ENCODE data around the gene TP53I11. TPM values are rescaled to one million over a fixed set of nuclear protein-coding genes. Genes with fewer than 3 reads are reported as not detected.

The TP53I11 gene, protein sequence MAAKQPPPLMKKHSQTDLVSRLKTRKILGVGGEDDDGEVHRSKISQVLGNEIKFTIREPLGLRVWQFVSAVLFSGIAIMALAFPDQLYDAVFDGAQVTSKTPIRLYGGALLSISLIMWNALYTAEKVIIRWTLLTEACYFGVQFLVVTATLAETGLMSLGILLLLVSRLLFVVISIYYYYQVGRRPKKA
- 10 to 100 TPM; 88.9 to 95.5 TPM for total RNA-seq
- polyA plus RNA-seq (ENCODE audit: insufficient read length in 6 of 6), result 10 to 100 TPM; 45.7 to 64.0 (median 53.9) TPM
- long read RNA-seq, donor 1, transcript TP53I11-208 (7 exons, 2,647 nt), result major isoform, 14 of 16 reads
- long read RNA-seq, donor 1, partial matches to known transcripts, result 0 of 16 reads
- long read RNA-seq, donor 1, other reads (novel, unspliced or antisense), result 0 of 16 reads
- long read RNA-seq, donor 2, transcript TP53I11-208 (7 exons, 2,647 nt), result major isoform, 7 of 10 reads
- long read RNA-seq, donor 2, partial matches to known transcripts, result 0 of 10 reads
- long read RNA-seq, donor 2, other reads (novel, unspliced or antisense), result 0 of 10 reads
- long read RNA-seq, donor 3, partial matches to known transcripts, result 27 of 30 reads
- long read RNA-seq, donor 3, other reads (novel, unspliced or antisense), result 0 of 30 reads
- long read RNA-seq, donor 4, transcript TP53I11-208 (7 exons, 2,647 nt), result major isoform, 6 of 26 reads
- long read RNA-seq, donor 4, partial matches to known transcripts, result 3 of 26 reads
- long read RNA-seq, donor 4, other reads (novel, unspliced or antisense), result 17 of 26 reads
- long read RNA-seq, donor 5, transcript TP53I11-208 (7 exons, 2,647 nt), result major isoform, 9 of 10 reads
- long read RNA-seq, donor 5, partial matches to known transcripts, result 0 of 10 reads
- long read RNA-seq, donor 5, other reads (novel, unspliced or antisense), result 0 of 10 reads
- long read RNA-seq, donor 6, transcript TP53I11-208 (7 exons, 2,647 nt), result major isoform, 8 of 9 reads
- long read RNA-seq, donor 6, partial matches to known transcripts, result 0 of 9 reads
- long read RNA-seq, donor 6, other reads (novel, unspliced or antisense), result 0 of 9 reads
- long read RNA-seq, donor 7, partial matches to known transcripts, result 0 of 2 reads
- long read RNA-seq, donor 7, other reads (novel, unspliced or antisense), result 0 of 2 reads
- long read RNA-seq, donor 8, transcript TP53I11-208 (7 exons, 2,647 nt), result major isoform, 10 of 12 reads
- long read RNA-seq, donor 8, partial matches to known transcripts, result 0 of 12 reads
- long read RNA-seq, donor 8, other reads (novel, unspliced or antisense), result 0 of 12 reads
- long read RNA-seq, donor 9, result 0 reads
- long read RNA-seq, donor 10, transcript TP53I11-208 (7 exons, 2,647 nt), result major isoform, 5 of 22 reads
- long read RNA-seq, donor 10, partial matches to known transcripts, result 5 of 22 reads
- long read RNA-seq, donor 10, other reads (novel, unspliced or antisense), result 10 of 22 reads
- long read RNA-seq, donor 11, transcript TP53I11-208 (7 exons, 2,647 nt), result major isoform, 5 of 7 reads
- long read RNA-seq, donor 11, partial matches to known transcripts, result 0 of 7 reads
- long read RNA-seq, donor 11, other reads (novel, unspliced or antisense), result 0 of 7 reads
- long read RNA-seq, donor 12, partial matches to known transcripts, result 0 of 4 reads
- long read RNA-seq, donor 12, other reads (novel, unspliced or antisense), result 0 of 4 reads

- TF ChIP-seq, protein P1, sequence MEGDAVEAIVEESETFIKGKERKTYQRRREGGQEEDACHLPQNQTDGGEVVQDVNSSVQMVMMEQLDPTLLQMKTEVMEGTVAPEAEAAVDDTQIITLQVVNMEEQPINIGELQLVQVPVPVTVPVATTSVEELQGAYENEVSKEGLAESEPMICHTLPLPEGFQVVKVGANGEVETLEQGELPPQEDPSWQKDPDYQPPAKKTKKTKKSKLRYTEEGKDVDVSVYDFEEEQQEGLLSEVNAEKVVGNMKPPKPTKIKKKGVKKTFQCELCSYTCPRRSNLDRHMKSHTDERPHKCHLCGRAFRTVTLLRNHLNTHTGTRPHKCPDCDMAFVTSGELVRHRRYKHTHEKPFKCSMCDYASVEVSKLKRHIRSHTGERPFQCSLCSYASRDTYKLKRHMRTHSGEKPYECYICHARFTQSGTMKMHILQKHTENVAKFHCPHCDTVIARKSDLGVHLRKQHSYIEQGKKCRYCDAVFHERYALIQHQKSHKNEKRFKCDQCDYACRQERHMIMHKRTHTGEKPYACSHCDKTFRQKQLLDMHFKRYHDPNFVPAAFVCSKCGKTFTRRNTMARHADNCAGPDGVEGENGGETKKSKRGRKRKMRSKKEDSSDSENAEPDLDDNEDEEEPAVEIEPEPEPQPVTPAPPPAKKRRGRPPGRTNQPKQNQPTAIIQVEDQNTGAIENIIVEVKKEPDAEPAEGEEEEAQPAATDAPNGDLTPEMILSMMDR (IDR thresholded peaks at IDR 0.05), result peak; percentile 84 to 90
- peak within 1 kb of the TSS; percentile 60 to 79 for H3K4me3 ChIP-seq
- ATAC-seq (peak; percentile 88), DNase-seq (peak; percentile 47 to 97 (median 84))
- H3K4me1 ChIP-seq, result peaks cover 8 to 75% of the 10 kb centered on the region in 2 donors
- peaks cover 0 to 6% of the 10 kb centered on the region in 2 donors for H3K27me3 ChIP-seq
- intact Hi-C loops (cut with DNase I), result no loop called here
- peak within 1 kb of the TSS; percentile 59 to 86 for H3K27ac ChIP-seq
- H3K9me3 ChIP-seq, result no peaks in the 10 kb centered on the region
- H3K36me3 ChIP-seq, result peaks cover 0 to 12% of the 10 kb centered on the region in 2 donors
Measured at GRCh38 chr11:44950625-44951476, at the start of gene TP53I11. Gene TP53I11, minus strand, starts transcription at chr11:44950883. Its CDS starts 12,548 bp downstream, at chr11:44938335.

- Histone ChIP-seq H3K4me3 (no peak overlapping the region), H3K9me3 (no peaks in the 10 kb centered on the region), H3K27ac (no peak overlapping the region), H3K36me3 (no peaks in the 10 kb centered on the region), H3K4me1 (no peaks in the 10 kb centered on the region), H3K27me3 (no peaks in the 10 kb centered on the region)
- no peak for DNase-seq
- TF ChIP-seq, protein P1 (IDR thresholded peaks at IDR 0.05), result no peak
- intact Hi-C loops (cut with DNase I), result no loop called here
- no peak for ATAC-seq
Measured at GRCh38 chr11:44999068-44999467, 48.4 kb upstream of the TP53I11 start.

- TF ChIP-seq, protein P1 (IDR thresholded peaks at IDR 0.05), result no peak
- ATAC-seq (no peak), DNase-seq (no peak)
- Histone ChIP-seq H3K9me3 (no peaks in the 10 kb centered on the region), H3K27ac (no peak overlapping the region), H3K4me1 (no peaks in the 10 kb centered on the region), H3K36me3 (no peaks in the 10 kb centered on the region), H3K27me3 (no peaks in the 10 kb centered on the region), H3K4me3 (no peak overlapping the region)
- intact Hi-C loops (cut with DNase I), result no loop called here
Measured at GRCh38 chr11:44998051-44998450, 47.4 kb upstream of the TP53I11 start.

- Histone ChIP-seq H3K4me3 (no peak overlapping the region), H3K36me3 (no peaks in the 10 kb centered on the region), H3K4me1 (no peaks in the 10 kb centered on the region), H3K9me3 (no peaks in the 10 kb centered on the region), H3K27ac (no peak overlapping the region), H3K27me3 (no peaks in the 10 kb centered on the region)
- TF ChIP-seq, protein P1 (IDR thresholded peaks at IDR 0.05), result no peak
- no peak for ATAC-seq
- intact Hi-C loops (cut with DNase I), result no loop called here
- no peak for DNase-seq
Measured at GRCh38 chr11:44997566-44997965, 46.9 kb upstream of the TP53I11 start.
